Keratinocyte (primary cell): Measurements from ENCODE around the gene PIGZ. TPM values are rescaled to one million over a fixed set of nuclear protein-coding genes. Genes with fewer than 3 reads are reported as not detected.

Experiments
- DNase-seq: peaks from one replicate; pipeline ENCODE4 v3.0.0-alpha.2; 2011; ENCODE audit warnings: low read depth, missing footprints, low spot score
- FAIRE-seq: peaks from 2 replicates; lab custom pipeline; 2011; peaks lifted over from hg19 to GRCh38; lab: Jason Lieb, UNC
- H2AFZ ChIP-seq: 2 replicates; pipeline ENCODE4 v1.6.0; 2012; ENCODE audit warnings: low read length, control low read depth, inconsistent platforms; ENCODE audit not compliant: control insufficient read depth
- H3K27ac ChIP-seq: 2 replicates; pipeline ENCODE4 v1.5.1; 2011; ENCODE audit warnings: low read length; ENCODE audit not compliant: control insufficient read depth, insufficient read depth
- H3K27me3 ChIP-seq: 3 replicates; pipeline ENCODE4 v1.6.0; 2011; ENCODE audit warnings: low read length; ENCODE audit not compliant: control insufficient read depth, insufficient read depth; ENCODE audit errors: extremely low read depth
- H3K36me3 ChIP-seq, 2 experiments: 2 replicates in 1 of 2; 3 replicates in 1 of 2; pipeline ENCODE4 v1.5.1; 2011; ENCODE audit warnings: low read length in 2 of 2, mild to moderate bottlenecking in 1 of 2; ENCODE audit not compliant: control insufficient read depth in 2 of 2, insufficient read depth in 2 of 2; ENCODE audit errors: extremely low read depth in 1 of 2
- H3K4me1 ChIP-seq: 3 replicates; pipeline ENCODE4 v1.5.1; 2011; ENCODE audit warnings: low read length; ENCODE audit not compliant: control insufficient read depth, insufficient read depth; ENCODE audit errors: extremely low read depth
- H3K4me2 ChIP-seq: 3 replicates; pipeline ENCODE4 v1.6.0; 2011; ENCODE audit warnings: low read depth, low read length; ENCODE audit not compliant: control insufficient read depth, insufficient read depth; ENCODE audit errors: extremely low read depth
- H3K4me3 ChIP-seq, 3 experiments: fragments of 200-600 bp in 1 of 3; sonication (generic) in 1 of 3; 2 replicates in 2 of 3; 3 replicates in 1 of 3; pipeline ENCODE4 v1.5.1; 2011 to 2016; ENCODE audit warnings: low read length in 3 of 3, mild to moderate bottlenecking in 3 of 3, control low read depth in 2 of 3, inconsistent platforms in 1 of 3, low read depth in 1 of 3, mixed read lengths in 1 of 3, mixed run types in 1 of 3, moderate library complexity in 1 of 3; ENCODE audit not compliant: control insufficient read depth in 2 of 3, insufficient read depth in 2 of 3; ENCODE audit errors: extremely low read depth in 1 of 3
- H3K79me2 ChIP-seq: 2 replicates; pipeline ENCODE4 v1.6.0; 2012; ENCODE audit warnings: low read length; ENCODE audit not compliant: control insufficient read depth, insufficient read depth
- H3K9ac ChIP-seq: 3 replicates; pipeline ENCODE4 v1.6.0; 2011; ENCODE audit warnings: low read length; ENCODE audit not compliant: control insufficient read depth, insufficient read depth; ENCODE audit errors: extremely low read depth
- H3K9me1 ChIP-seq: 3 replicates; pipeline ENCODE4 v1.6.0; 2011; ENCODE audit warnings: low read length; ENCODE audit not compliant: control insufficient read depth, insufficient read depth; ENCODE audit errors: extremely low read depth
- H3K9me3 ChIP-seq: 2 replicates; pipeline ENCODE4 v1.5.1; 2012; ENCODE audit warnings: low read depth, low read length; ENCODE audit not compliant: control insufficient read depth
- H4K20me1 ChIP-seq: 3 replicates; pipeline ENCODE4 v1.6.0; 2011; ENCODE audit warnings: low read length; ENCODE audit not compliant: control insufficient read depth, insufficient read depth; ENCODE audit errors: extremely low read depth
- CTCF ChIP-seq, 3 experiments: IDR thresholded peaks in 1 of 3; conservative IDR thresholded peaks in 1 of 3; optimal IDR thresholded peaks in 1 of 3; 2 replicates in 2 of 3; 3 replicates in 1 of 3; pipeline versions ENCODE3 to v1.5.1; 2011; ENCODE audit warnings: low read length in 3 of 3, mild to moderate bottlenecking in 3 of 3, moderate library complexity in 2 of 3, control low read depth in 1 of 3, inconsistent platforms in 1 of 3; ENCODE audit not compliant: insufficient read depth in 2 of 3; ENCODE audit errors: extremely low read depth in 1 of 3
- EZH2 ChIP-seq: IDR thresholded peaks from one replicate; pipeline ENCODE4 v1.6.1; 2012; ENCODE audit warnings: inconsistent platforms, mild to moderate bottlenecking, low read length, moderate library complexity
- dilution Hi-C: fragments of 300-500 bp; cut with MboI; formaldehyde crosslinking; loops from one replicate; pipeline ENCODE4 v1.7.0; 2020; ENCODE audit warnings: low sequenced_read_pairs; ENCODE audit not compliant: extremely low pct_ligation_motif_present
- polyA minus RNA-seq, 3 experiments: library from RNA; depleted of rRNA, polyadenylated mRNA; stranded (reverse); fragments of >200 nt; gene quantifications; 1 replicate in 1 of 3; 2 replicates in 1 of 3; 3 replicates in 1 of 3; pipeline ENCODE4 v1.2.3, GENCODE V29; 2011
- polyA plus RNA-seq, 5 experiments: library from polyadenylated mRNA; depleted of rRNA in 3 of 5; stranded (reverse) in 3 of 5; stranded (forward) in 1 of 5; unstranded in 1 of 5; fragments of >200 nt; gene quantifications; 1 replicate in 1 of 5; 2 replicates in 3 of 5; 3 replicates in 1 of 5; pipeline versions ENCODE4 v1.2.1 to v1.2.3, GENCODE V29; 2011 to 2012; ENCODE audit warnings: missing spikeins in 2 of 5, low read depth in 1 of 5, low replicate concordance in 1 of 5

Gene PIGZ
- 1.4 to 2.1 TPM (median 1.5 TPM) in 3 replicates for polyA plus RNA-seq
- polyA plus RNA-seq (2011; ENCODE audit: low read depth) = 0.77 TPM
- polyA plus RNA-seq (2011; cell fraction: cytosol; rRNA removed) = 1.3 and 1.5 TPM in 2 replicates
- polyA plus RNA-seq (2011; cell fraction: nucleus; rRNA removed) = 10.3 and 13.3 TPM in 2 replicates
- 1.7 and 2.0 TPM in 2 replicates for polyA plus RNA-seq (2012; ENCODE audit: low replicate concordance)
- 1.5 to 2.2 TPM (median 1.9 TPM) in 3 replicates for polyA minus RNA-seq
- 2.3 TPM for polyA minus RNA-seq (2011; cell fraction: cytosol; rRNA and poly(A)+ RNA removed)
- polyA minus RNA-seq (2011; cell fraction: nucleus; rRNA and poly(A)+ RNA removed) = 2.1 and 4.2 TPM in 2 replicates

GRCh38 chr3:196968233-196969133, at the start of gene PIGZ:
TSS of gene PIGZ (minus strand) at chr3:196968833. CDS start at chr3:196952031, 16,802 bp downstream.
- Histone ChIP-seq H3K4me3 (peak within 1 kb of the TSS; percentile 61 to 73 (median 68)), H3K36me3 (peaks cover 0 to 1% of the 10 kb centered on the region in 2 experiments), H3K9me3 (no peaks in the 10 kb centered on the region), H3K9ac (peak within 1 kb of the TSS; percentile 62), H3K9me1 (no peaks in the 10 kb centered on the region), H3K27ac (no peak within 1 kb of the TSS), H4K20me1 (no peaks in the 10 kb centered on the region), H3K4me1 (no peaks in the 10 kb centered on the region), H3K4me2 (peak within 1 kb of the TSS; percentile 87), H3K79me2 (no peaks in the 10 kb centered on the region), H3K27me3 (no peaks in the 10 kb centered on the region), H2AFZ (peak within 1 kb of the TSS; percentile 80)
- no peak for FAIRE-seq
- no peak for DNase-seq
- dilution Hi-C loops = no loop called here
- no peak for TF ChIP-seq EZH2
- TF ChIP-seq CTCF (optimal IDR thresholded peaks at IDR 0.05 in 1 of 3, IDR thresholded peaks at IDR 0.05 in 1 of 3, conservative IDR thresholded peaks at IDR 0.05 in 1 of 3; ENCODE audit: extremely low read depth in 1 of 3, insufficient read depth in 2 of 3, low read length in 3 of 3) = no peak

GRCh38 chr3:197017003-197017402, 48.4 kb upstream of the PIGZ start:
- no peak overlapping the region for H3K4me3 ChIP-seq

More at GRCh38 chr3:197017003-197017402, 48.4 kb upstream of the PIGZ start:
- H3K9me1 ChIP-seq = no peaks in the 10 kb centered on the region
- no peaks in the 10 kb centered on the region for H3K9me3 ChIP-seq
- TF ChIP-seq CTCF (optimal IDR thresholded peaks at IDR 0.05 in 1 of 3, IDR thresholded peaks at IDR 0.05 in 1 of 3, conservative IDR thresholded peaks at IDR 0.05 in 1 of 3; ENCODE audit: extremely low read depth in 1 of 3, insufficient read depth in 2 of 3, low read length in 3 of 3) (no peak), EZH2 (no peak)
- no peak for DNase-seq
- no peak overlapping the region for H3K4me2 ChIP-seq
- H2AFZ ChIP-seq = no peak overlapping the region
- no peak overlapping the region for H3K27ac ChIP-seq
- H3K27me3 ChIP-seq = no peaks in the 10 kb centered on the region
- no peak for FAIRE-seq
- no peaks in the 10 kb centered on the region for H3K79me2 ChIP-seq
- H4K20me1 ChIP-seq = no peaks in the 10 kb centered on the region
- no peak overlapping the region for H3K9ac ChIP-seq
- dilution Hi-C loops = no loop called here
- no peaks in the 10 kb centered on the region for H3K4me1 ChIP-seq
- no peaks in the 10 kb centered on the region for H3K36me3 ChIP-seq
